ENCODE results near the gene CIB4. TPM values are rescaled to one million over a fixed set of nuclear protein-coding genes. Genes with fewer than 3 reads are reported as not detected.

The CIB4 gene
- total and polyA plus RNA-seq, 2 donors (not counting 1 experiment from before 2014, with no cell fraction given): not detected

DNA sequence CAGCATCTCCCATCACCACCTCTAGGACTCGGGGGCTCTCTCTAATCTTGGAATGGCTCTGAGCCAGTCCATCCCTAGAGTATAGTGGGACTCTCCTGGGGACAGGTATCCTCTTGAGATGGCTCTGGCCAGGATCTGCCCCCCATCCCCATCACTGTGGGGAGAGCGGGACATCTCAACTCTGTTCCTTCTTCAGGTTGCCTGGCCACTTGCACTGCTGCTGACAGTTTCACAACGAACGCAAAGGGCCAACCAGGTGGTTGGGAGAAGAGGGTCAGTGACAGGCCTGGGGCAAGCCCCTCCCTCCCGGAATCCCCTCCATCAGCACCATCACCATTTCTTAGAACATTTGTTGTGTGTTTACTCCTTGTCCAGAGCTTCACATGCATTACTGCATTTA lies 62.6 kb downstream of the CIB4 start:
- no peak overlapping the region for H3K9ac ChIP-seq (ENCODE audit: low read length)
- no peaks in the 10 kb centered on the region for H3K4me1 ChIP-seq (ENCODE audit: control insufficient read depth in 2 of 2, insufficient read depth in 2 of 2, low read length in 2 of 2)
- intact Hi-C loops (cut with micrococcal nuclease): loop anchor here (5.0 kb wide), 1 partner anchor 491 kb away; no protein-coding TSS in a partner anchor
- peaks cover 39% of the 10 kb centered on the region for H3K27me3 Mint-ChIP-seq
- H4K20me1 ChIP-seq (ENCODE audit: control insufficient read depth, insufficient read depth, low read length, poor library complexity, severe bottlenecking): no peaks in the 10 kb centered on the region
- H3K4me3 ChIP-seq (ENCODE audit: control extremely low read depth in 1 of 5, extremely low read depth in 1 of 5, insufficient read depth in 1 of 5, low read depth in 2 of 5, low read length in 4 of 5): no peak overlapping the region
- no peak for TF ChIP-seq EZH2 (IDR thresholded peaks at IDR 0.05; ENCODE audit: borderline replicate concordance, insufficient read depth, low read depth, low read length, poor library complexity, severe bottlenecking)
- TF ChIP-seq, protein P1, sequence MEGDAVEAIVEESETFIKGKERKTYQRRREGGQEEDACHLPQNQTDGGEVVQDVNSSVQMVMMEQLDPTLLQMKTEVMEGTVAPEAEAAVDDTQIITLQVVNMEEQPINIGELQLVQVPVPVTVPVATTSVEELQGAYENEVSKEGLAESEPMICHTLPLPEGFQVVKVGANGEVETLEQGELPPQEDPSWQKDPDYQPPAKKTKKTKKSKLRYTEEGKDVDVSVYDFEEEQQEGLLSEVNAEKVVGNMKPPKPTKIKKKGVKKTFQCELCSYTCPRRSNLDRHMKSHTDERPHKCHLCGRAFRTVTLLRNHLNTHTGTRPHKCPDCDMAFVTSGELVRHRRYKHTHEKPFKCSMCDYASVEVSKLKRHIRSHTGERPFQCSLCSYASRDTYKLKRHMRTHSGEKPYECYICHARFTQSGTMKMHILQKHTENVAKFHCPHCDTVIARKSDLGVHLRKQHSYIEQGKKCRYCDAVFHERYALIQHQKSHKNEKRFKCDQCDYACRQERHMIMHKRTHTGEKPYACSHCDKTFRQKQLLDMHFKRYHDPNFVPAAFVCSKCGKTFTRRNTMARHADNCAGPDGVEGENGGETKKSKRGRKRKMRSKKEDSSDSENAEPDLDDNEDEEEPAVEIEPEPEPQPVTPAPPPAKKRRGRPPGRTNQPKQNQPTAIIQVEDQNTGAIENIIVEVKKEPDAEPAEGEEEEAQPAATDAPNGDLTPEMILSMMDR (IDR thresholded peaks at IDR 0.05): no peak
- H3K36me3 ChIP-seq (replicated peaks in 1 of 2; ENCODE audit: control extremely low read depth in 1 of 2, control insufficient read depth in 1 of 2, extremely low read depth in 1 of 2, insufficient read depth in 2 of 2, low read length in 1 of 2): no peaks in the 10 kb centered on the region
- no peak overlapping the region for H2AFZ ChIP-seq (ENCODE audit: insufficient read depth, low read depth, low read length, poor library complexity, severe bottlenecking)
- H3K9me3 Mint-ChIP-seq (ENCODE audit: insufficient read depth): no peaks in the 10 kb centered on the region
- H3K27ac Mint-ChIP-seq: no peak overlapping the region
- no peak overlapping the region for H3K27ac ChIP-seq (ENCODE audit: low read length in 2 of 2)
- no peak overlapping the region for H3K4me3 Mint-ChIP-seq
- WGBS (ENCODE audit: insufficient coverage): 100% methylated on average over 1 of the region's 5 CpGs
- peaks cover 2% of the 10 kb centered on the region for H3K4me1 Mint-ChIP-seq
- ATAC-seq (ENCODE audit: low read depth) (no peak), DNase-seq (no peak)
- ChIA-PET CTCF (interaction anchor here (1.0 to 2.2 kb wide), 12 partner anchors 8 to 627 kb away, joined by 3 to 16 read pairs (median 5); no protein-coding TSS in a partner anchor), POLR2A (no interaction called here)
- no peaks in the 10 kb centered on the region for H3K79me2 ChIP-seq (ENCODE audit: control insufficient read depth, insufficient read depth, low read length)
- no peak overlapping the region for H3K4me2 ChIP-seq (replicated peaks; ENCODE audit: low read depth, low read length, poor library complexity, severe bottlenecking)
- peaks cover 0 to 17% (median 0%) of the 10 kb centered on the region in 4 experiments for H3K27me3 ChIP-seq (replicated peaks in 1 of 4; ENCODE audit: control extremely low read depth in 1 of 4, control insufficient read depth in 3 of 4, insufficient read depth in 4 of 4, low read length in 3 of 4)
- peaks cover 0 to 4% (median 0%) of the 10 kb centered on the region in 3 donors for H3K9me3 ChIP-seq (ENCODE audit: control extremely low read depth in 1 of 3, control insufficient read depth in 2 of 3, insufficient read depth in 1 of 3, low read length in 2 of 3)

DNA sequence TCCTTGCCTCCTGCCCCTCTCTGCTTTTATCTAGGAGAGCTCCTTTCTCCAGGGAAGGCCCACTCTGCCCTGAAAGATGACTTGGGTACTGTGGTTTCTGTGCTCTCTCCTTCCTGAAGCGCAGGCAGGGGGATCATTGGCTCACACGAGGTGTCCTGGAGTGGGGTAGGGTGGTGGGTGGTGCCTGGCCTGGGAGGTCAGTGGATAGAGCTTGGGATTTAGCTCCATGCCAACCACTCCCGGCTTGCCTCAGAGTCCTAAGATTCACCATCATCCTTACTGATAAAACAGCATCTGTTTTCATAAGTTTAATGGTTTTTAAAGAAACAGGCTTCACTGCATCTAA lies 63.1 kb downstream of the CIB4 start:
- H3K27ac ChIP-seq (ENCODE audit: low read length in 2 of 2): no peak overlapping the region
- peaks cover 0 to 17% (median 0%) of the 10 kb centered on the region in 4 experiments for H3K27me3 ChIP-seq (replicated peaks in 1 of 4; ENCODE audit: control extremely low read depth in 1 of 4, control insufficient read depth in 3 of 4, insufficient read depth in 4 of 4, low read length in 3 of 4)
- no peaks in the 10 kb centered on the region for H3K36me3 ChIP-seq (replicated peaks in 1 of 2; ENCODE audit: control extremely low read depth in 1 of 2, control insufficient read depth in 1 of 2, extremely low read depth in 1 of 2, insufficient read depth in 2 of 2, low read length in 1 of 2)
- WGBS (ENCODE audit: insufficient coverage): no CpG with 5 or more reads among the region's 3 CpGs
- no peak overlapping the region for H3K4me3 Mint-ChIP-seq
- no peak overlapping the region for H3K27ac Mint-ChIP-seq
- POLR2A ChIA-PET: no interaction called here
- peaks cover 44% of the 10 kb centered on the region for H3K27me3 Mint-ChIP-seq
- ATAC-seq (ENCODE audit: low read depth): no peak
- no peaks in the 10 kb centered on the region for H3K4me1 ChIP-seq (ENCODE audit: control insufficient read depth in 2 of 2, insufficient read depth in 2 of 2, low read length in 2 of 2)
- H3K9ac ChIP-seq (ENCODE audit: low read length): no peak overlapping the region
- DNase-seq: no peak
- peak overlapping the region; percentile 38 for H2AFZ ChIP-seq (ENCODE audit: insufficient read depth, low read depth, low read length, poor library complexity, severe bottlenecking)
- no peaks in the 10 kb centered on the region for H3K79me2 ChIP-seq (ENCODE audit: control insufficient read depth, insufficient read depth, low read length)
- no peak overlapping the region for H3K4me3 ChIP-seq (ENCODE audit: control extremely low read depth in 1 of 5, extremely low read depth in 1 of 5, insufficient read depth in 1 of 5, low read depth in 2 of 5, low read length in 4 of 5)
- peaks cover 2% of the 10 kb centered on the region for H3K4me1 Mint-ChIP-seq
- intact Hi-C loops (cut with micrococcal nuclease): loop anchor here (5.0 kb wide), 1 partner anchor 491 kb away; no protein-coding TSS in a partner anchor
- H3K4me2 ChIP-seq (replicated peaks; ENCODE audit: low read depth, low read length, poor library complexity, severe bottlenecking): no peak overlapping the region
- no peaks in the 10 kb centered on the region for H4K20me1 ChIP-seq (ENCODE audit: control insufficient read depth, insufficient read depth, low read length, poor library complexity, severe bottlenecking)
- peaks cover 0 to 4% (median 0%) of the 10 kb centered on the region in 3 donors for H3K9me3 ChIP-seq (ENCODE audit: control extremely low read depth in 1 of 3, control insufficient read depth in 2 of 3, insufficient read depth in 1 of 3, low read length in 2 of 3)
- TF ChIP-seq EZH2 (IDR thresholded peaks at IDR 0.05; ENCODE audit: borderline replicate concordance, insufficient read depth, low read depth, low read length, poor library complexity, severe bottlenecking): no peak
- TF ChIP-seq, protein P1 (IDR thresholded peaks at IDR 0.05): peak; percentile 57
- H3K9me3 Mint-ChIP-seq (ENCODE audit: insufficient read depth): no peaks in the 10 kb centered on the region
- CTCF ChIA-PET: interaction anchor here (0.7 to 2.2 kb wide), 17 partner anchors 9 to 726 kb away, joined by 3 to 16 read pairs (median 4); partner anchors contain the start of gene ADGRF3

All from B cell (primary cell).